BJ (cell line): ENCODE results near the gene PSEN1. TPM values are rescaled to one million over a fixed set of nuclear protein-coding genes. Genes with fewer than 3 reads are reported as not detected.
A peak's percentile ranks its signal among the peaks of the same experiment; 100 is the strongest.

Experiments
- CTCF ChIA-PET: fragments of 350-600 bp; formaldehyde crosslinking; extraction: SDS; loops from one replicate; lab custom pipeline; 2021; ENCODE audit warnings: antibody characterized with exemption, inconsistent platforms; lab: Yijun Ruan, JAX
- POLR2A ChIA-PET: fragments of 300-600 bp; sonication (Branson Sonifier 250); formaldehyde crosslinking; extraction: SDS; loops from one replicate; lab custom pipeline; 2021; ENCODE audit warnings: antibody characterized with exemption; lab: Charles Lee
- DNase-seq: peaks from one replicate; pipeline ENCODE4 v3.0.0-alpha.2; 2011; ENCODE audit warnings: low read depth
- H3K27me3 ChIP-seq: 2 replicates; pipeline ENCODE4 v1.6.0; 2011; ENCODE audit warnings: low read length; ENCODE audit not compliant: control insufficient read depth, insufficient read depth
- H3K36me3 ChIP-seq: 2 replicates; pipeline ENCODE4 v1.5.1; 2011; ENCODE audit warnings: low read length; ENCODE audit not compliant: control insufficient read depth, insufficient read depth
- H3K4me3 ChIP-seq: 2 replicates; pipeline ENCODE4 v1.5.1; 2011; ENCODE audit warnings: low read depth, mild to moderate bottlenecking, control low read depth, low read length
- polyA plus RNA-seq: library from polyadenylated mRNA; depleted of rRNA; stranded (reverse); fragments of >200 nt; gene quantifications from 2 replicates; pipeline ENCODE4 v1.2.3, GENCODE V29; 2011
- TF ChIP-seq, protein P1 (sequence below): IDR thresholded peaks from 2 replicates; pipeline ENCODE4 v1.5.1; 2011; ENCODE audit warnings: low read depth, mild to moderate bottlenecking, control low read depth, inconsistent platforms, low read length, moderate library complexity; ENCODE audit not compliant: insufficient read depth

PSEN1 gene
- polyA plus RNA-seq, 1 experiment: 15.8 TPM

DNA sequence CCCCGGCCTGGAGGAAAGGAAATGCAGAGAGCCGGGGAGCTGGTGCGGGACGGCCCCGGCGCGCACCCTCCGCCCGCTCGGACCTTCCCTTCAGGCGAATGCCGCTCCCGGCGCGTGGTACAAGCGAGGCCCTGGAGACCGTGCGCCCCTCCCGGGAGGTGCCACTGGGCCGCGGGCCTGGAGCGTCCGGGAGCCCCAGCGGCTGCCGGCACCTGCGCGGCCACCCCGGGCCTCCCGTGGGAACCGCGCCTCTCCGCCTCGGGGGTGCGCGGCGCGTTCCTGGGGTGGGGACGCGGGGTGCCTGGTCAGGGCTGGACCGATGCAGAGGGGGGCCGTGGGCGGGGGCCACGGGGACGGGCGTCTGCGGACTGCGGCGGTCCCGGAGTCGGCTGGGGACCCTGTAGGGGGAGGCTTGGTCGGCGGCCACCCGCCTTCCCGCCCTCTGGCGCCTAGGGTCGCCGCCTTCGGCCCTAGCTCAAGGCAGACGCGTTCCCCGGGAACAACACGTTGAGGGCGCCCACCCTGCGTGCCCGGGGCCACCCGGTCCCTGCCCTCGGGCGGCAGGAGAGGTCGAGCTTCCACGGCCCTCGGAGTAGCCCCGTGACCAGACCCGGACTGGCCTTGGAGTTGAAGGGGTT, 101.6 kb downstream of the PSEN1 start:
- Histone ChIP-seq H3K4me3 (peak overlapping the region; percentile 25), H3K27me3 (peaks cover 34% of the 10 kb centered on the region), H3K36me3 (no peaks in the 10 kb centered on the region)
- CTCF ChIA-PET: interaction anchor here (0.8 kb wide), 1 partner anchor 234 kb away, joined by 3 read pairs; no protein-coding TSS in a partner anchor
- TF ChIP-seq, protein P1, sequence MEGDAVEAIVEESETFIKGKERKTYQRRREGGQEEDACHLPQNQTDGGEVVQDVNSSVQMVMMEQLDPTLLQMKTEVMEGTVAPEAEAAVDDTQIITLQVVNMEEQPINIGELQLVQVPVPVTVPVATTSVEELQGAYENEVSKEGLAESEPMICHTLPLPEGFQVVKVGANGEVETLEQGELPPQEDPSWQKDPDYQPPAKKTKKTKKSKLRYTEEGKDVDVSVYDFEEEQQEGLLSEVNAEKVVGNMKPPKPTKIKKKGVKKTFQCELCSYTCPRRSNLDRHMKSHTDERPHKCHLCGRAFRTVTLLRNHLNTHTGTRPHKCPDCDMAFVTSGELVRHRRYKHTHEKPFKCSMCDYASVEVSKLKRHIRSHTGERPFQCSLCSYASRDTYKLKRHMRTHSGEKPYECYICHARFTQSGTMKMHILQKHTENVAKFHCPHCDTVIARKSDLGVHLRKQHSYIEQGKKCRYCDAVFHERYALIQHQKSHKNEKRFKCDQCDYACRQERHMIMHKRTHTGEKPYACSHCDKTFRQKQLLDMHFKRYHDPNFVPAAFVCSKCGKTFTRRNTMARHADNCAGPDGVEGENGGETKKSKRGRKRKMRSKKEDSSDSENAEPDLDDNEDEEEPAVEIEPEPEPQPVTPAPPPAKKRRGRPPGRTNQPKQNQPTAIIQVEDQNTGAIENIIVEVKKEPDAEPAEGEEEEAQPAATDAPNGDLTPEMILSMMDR: no peak
- POLR2A ChIA-PET: interaction anchor here (0.6 to 1.0 kb wide), 3 partner anchors 10 to 556 kb away, joined by 3 to 4 read pairs (median 4); no protein-coding TSS in a partner anchor
- DNase-seq: no peak

DNA sequence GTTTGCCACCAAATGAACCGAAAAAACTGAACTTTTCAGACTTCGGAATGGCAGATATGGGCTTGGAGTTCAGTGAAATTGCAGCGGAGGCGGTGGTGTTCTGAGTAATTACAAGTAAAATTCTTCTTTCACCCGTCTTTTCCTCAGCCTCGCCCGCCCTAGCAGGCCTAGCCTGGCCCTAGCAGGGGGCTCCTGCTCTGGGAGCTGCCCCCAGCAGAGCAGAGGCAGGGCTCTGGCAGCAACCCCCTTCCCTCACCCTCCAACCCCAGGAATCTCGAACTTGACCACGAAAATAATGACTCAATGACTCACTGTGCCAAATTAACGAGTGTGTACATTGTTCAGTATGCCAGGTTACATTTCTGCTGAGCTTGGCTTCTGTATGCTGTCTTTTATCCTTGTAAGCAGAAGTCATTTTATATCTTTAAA, 102.1 kb downstream of the PSEN1 start:
- no peak for DNase-seq
- POLR2A ChIA-PET: interaction anchor here (1.0 kb wide), 1 partner anchor 11 kb away, joined by 4 read pairs; no protein-coding TSS in a partner anchor
- H3K27me3 ChIP-seq: peaks cover 35% of the 10 kb centered on the region
- H3K36me3 ChIP-seq: no peaks in the 10 kb centered on the region
- TF ChIP-seq, protein P1: no peak
- peak overlapping the region; percentile 25 for H3K4me3 ChIP-seq
- CTCF ChIA-PET: interaction anchor here (0.8 to 1.7 kb wide), 2 partner anchors 35 to 233 kb away, joined by 3 read pairs; no protein-coding TSS in a partner anchor

DNA sequence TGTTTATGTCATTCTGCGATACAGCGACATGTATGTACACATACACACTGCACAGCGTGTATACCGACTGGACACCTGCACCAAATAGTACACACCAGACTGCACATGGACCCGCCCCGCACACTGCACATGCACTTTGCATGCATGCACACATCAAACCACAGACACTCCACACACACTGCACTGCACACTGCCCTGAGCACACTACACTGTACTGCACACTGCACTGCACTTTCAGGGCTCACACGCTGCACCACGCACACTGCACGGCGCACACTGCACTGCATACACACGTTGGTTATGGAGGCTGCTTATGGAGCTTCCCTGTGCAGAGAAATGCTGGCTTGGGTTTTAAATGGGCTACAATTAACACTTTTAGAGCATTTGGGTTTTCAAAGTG, 102.6 kb downstream of the PSEN1 start:
- H3K27me3 ChIP-seq: peaks cover 35% of the 10 kb centered on the region

DNA sequence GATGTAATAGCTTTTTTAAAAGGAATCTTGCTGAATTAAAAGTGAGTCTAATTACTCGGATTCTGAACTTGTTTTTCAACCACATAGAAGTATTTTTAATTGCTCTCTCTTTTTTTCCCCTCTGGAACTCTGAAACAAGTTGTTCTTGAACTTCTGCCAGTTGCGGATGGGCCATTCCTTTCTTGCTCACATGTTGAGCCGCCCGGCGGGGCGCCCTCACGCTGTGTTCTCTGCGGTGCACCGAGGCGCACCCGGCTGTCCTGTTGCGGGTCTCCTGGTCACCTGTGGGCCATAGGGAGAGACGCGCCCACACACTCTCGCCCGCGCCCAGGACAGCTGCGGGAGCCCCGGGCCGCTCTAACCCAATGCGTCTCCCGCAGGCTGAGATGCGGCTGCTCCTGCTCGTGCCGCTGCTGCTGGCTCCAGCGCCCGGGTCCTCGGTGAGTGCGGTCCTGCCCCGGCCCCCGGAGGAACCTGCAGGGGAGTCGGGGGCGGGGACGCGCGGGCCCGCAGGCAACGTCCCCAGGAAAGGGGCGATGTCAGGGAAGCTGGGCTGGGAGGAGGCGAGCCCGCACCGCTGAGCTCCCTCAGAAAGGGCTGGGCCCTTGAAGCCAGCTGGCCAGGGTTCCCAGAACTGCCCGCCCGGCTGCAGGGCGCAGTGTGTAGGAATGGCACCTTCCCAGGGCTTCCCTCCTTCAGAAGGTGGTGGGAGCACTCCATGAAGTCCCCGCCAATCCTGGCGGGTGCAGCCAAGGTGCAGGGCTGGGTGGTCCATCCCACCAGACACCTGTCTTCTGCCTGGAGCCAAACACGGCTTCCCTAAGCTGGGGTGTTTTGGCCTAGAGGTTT, 103.3 kb downstream of the PSEN1 start:
- peak overlapping the region; percentile 14; the same call in 1 of the 2 replicates for H3K4me3 ChIP-seq
- POLR2A ChIA-PET: no interaction called here
- CTCF ChIA-PET: interaction anchor here (1.7 kb wide), 1 partner anchor 34 kb away, joined by 3 read pairs; no protein-coding TSS in a partner anchor
- H3K27me3 ChIP-seq: peaks cover 32% of the 10 kb centered on the region
- TF ChIP-seq, protein P1: no peak
- no peak for DNase-seq
- H3K36me3 ChIP-seq: no peaks in the 10 kb centered on the region

More for the DNA sequence above, 102.6 kb downstream of the PSEN1 start:
- TF ChIP-seq, protein P1: no peak
- CTCF ChIA-PET: interaction anchor here (0.8 to 1.7 kb wide), 2 partner anchors 34 to 233 kb away, joined by 3 read pairs; no protein-coding TSS in a partner anchor
- POLR2A ChIA-PET: interaction anchor here (1.0 kb wide), 1 partner anchor 11 kb away, joined by 4 read pairs; no protein-coding TSS in a partner anchor
- Histone ChIP-seq H3K36me3 (no peaks in the 10 kb centered on the region), H3K4me3 (no peak overlapping the region)
- DNase-seq: no peak
